DMS114 treated with DMSO at 0.1 percent for 48 hours (cell line): ENCODE results near the gene SNCA.

Experiments
- DNase-seq: peaks from one replicate; lab custom pipeline; 2025; ENCODE audit not compliant: unreplicated experiment; lab: John Stamatoyannopoulos, UW

Gene SNCA

GRCh38 chr4:89820010-89820409 lies 17.0 kb downstream of the SNCA start:
- no peak for DNase-seq

- DNase-seq, result no peak
These were observed 22.6 kb downstream of the SNCA start for GRCh38 chr4:89814362-89814761.

- DNase-seq, result no peak
These were observed 23.8 kb downstream of the SNCA start for GRCh38 chr4:89813197-89813596.

- no peak for DNase-seq
These were observed 29.4 kb downstream of the SNCA start for GRCh38 chr4:89807441-89808140.

- no peak for DNase-seq
These were observed 31.7 kb downstream of the SNCA start for GRCh38 chr4:89805297-89805696.

- no peak for DNase-seq
These were observed 33.0 kb downstream of the SNCA start for GRCh38 chr4:89803915-89804314.

GRCh38 chr4:89803036-89803435 lies 33.9 kb downstream of the SNCA start:
- no peak for DNase-seq

GRCh38 chr4:89800527-89801103 lies 36.3 kb downstream of the SNCA start:
- DNase-seq, result no peak

GRCh38 chr4:89800012-89800516 lies 36.9 kb downstream of the SNCA start:
- DNase-seq, result no peak

GRCh38 chr4:89799071-89799470 lies 37.9 kb downstream of the SNCA start:
- DNase-seq, result no peak

- DNase-seq, result no peak
These were observed 39.8 kb downstream of the SNCA start for GRCh38 chr4:89797117-89797516.

GRCh38 chr4:89788206-89789072 lies 48.5 kb downstream of the SNCA start:
- no peak for DNase-seq

GRCh38 chr4:89784686-89785231 lies 52.2 kb downstream of the SNCA start:
- no peak for DNase-seq

- DNase-seq, result no peak
These were observed 55.6 kb downstream of the SNCA start for GRCh38 chr4:89781321-89781720.

GRCh38 chr4:89773805-89774204 lies 63.2 kb downstream of the SNCA start:
- no peak for DNase-seq

GRCh38 chr4:89769856-89770255 lies 67.1 kb downstream of the SNCA start:
- no peak for DNase-seq

- no peak for DNase-seq
These were observed 69.0 kb downstream of the SNCA start for GRCh38 chr4:89767924-89768323.

- DNase-seq, result no peak
These were observed 71.0 kb downstream of the SNCA start for GRCh38 chr4:89765966-89766365.

GRCh38 chr4:89765528-89765927 lies 71.4 kb downstream of the SNCA start:
- no peak for DNase-seq

- no peak for DNase-seq
These were observed 74.7 kb downstream of the SNCA start for GRCh38 chr4:89762311-89762710.

- no peak for DNase-seq
These were observed 77.5 kb downstream of the SNCA start for GRCh38 chr4:89759426-89759825.
